ENCODE results near the gene UNC5B.

The UNC5B gene

DNA sequence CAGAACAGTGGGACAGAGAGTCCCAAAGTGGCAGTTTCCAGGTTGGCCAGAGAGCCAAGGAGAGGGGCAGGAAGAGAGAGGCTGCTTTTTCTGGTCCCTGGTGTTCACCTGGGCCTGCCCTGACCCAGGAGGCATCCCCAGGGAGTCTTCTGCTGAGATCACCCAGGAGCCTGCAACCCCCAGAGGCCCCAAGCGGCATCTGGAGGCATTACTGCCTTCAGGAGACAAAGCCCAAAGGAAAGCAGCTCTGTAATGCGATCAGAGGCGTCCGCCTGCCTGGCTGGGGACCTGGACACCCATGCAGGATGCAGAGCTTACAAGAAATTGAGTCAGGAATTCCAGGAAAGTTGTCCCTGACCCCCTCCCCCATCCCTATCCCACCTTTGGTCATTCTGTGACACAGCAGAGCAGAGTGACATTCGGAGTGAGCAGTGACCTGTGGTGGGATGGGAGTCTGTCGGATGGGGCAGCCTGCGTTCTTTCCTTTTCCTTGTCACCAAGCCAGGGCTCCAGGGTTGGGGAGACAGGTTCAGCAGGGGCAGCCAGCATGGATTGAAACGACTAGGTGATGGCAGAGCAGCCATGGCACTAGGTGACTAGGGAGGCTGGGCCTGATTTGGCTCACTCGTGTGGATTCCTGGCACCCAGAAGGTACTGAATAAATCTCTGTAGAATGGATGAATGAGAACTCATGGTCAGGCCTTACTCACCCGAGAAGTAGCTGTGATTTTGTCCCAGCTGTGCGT, 10.4 kb downstream of the UNC5B start:
- H3K4me1 ChIP-seq (ENCODE audit: insufficient read depth, low read length), result peaks cover 33% of the 10 kb centered on the region
- no peaks in the 10 kb centered on the region for H3K36me3 ChIP-seq (ENCODE audit: insufficient read depth, low read length)
- no peak overlapping the region for H3K9ac ChIP-seq (ENCODE audit: low read depth, low read length)
- no peaks in the 10 kb centered on the region for H3K9me3 ChIP-seq (ENCODE audit: control insufficient read depth, insufficient read depth, low read length)

DNA sequence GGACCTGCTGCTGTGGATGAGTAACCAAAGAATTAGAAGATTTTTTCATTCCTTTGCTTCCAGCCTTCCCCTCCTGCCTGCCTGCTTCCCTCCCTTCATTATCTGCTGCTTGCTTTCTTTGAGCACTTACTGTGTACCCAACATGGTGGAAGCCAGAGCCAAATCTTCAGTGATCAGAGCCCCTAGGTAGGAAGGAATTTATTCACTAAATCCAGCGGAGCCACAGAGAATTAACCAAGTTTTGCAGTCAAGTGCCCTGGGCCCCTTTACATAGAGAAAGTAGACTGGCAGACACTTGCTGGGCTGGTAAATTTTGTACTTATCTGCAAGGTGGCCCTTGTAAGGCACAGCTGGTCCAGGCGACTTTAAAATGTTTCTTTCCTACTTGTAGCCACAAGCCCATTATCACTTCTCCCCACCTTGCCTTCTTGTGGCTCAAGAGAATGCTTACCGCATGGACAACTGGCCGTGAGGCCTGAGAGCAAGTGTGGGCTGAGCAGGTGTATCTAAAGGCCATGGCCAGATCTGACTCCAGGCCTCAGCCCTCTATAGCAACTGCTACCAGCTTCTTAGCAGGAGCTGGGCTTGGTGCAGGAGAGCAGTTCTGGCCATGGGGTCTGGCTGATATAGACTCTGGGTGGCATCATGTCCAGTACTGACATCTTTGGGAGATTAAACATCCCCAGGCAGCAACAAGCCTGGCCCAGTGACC, 11.1 kb downstream of the UNC5B start:
- no peaks in the 10 kb centered on the region for H3K36me3 ChIP-seq (ENCODE audit: insufficient read depth, low read length)
- H3K9me3 ChIP-seq (ENCODE audit: control insufficient read depth, insufficient read depth, low read length), result no peaks in the 10 kb centered on the region
- H3K4me1 ChIP-seq (ENCODE audit: insufficient read depth, low read length), result peaks cover 27% of the 10 kb centered on the region
- H3K9ac ChIP-seq (ENCODE audit: low read depth, low read length), result no peak overlapping the region

DNA sequence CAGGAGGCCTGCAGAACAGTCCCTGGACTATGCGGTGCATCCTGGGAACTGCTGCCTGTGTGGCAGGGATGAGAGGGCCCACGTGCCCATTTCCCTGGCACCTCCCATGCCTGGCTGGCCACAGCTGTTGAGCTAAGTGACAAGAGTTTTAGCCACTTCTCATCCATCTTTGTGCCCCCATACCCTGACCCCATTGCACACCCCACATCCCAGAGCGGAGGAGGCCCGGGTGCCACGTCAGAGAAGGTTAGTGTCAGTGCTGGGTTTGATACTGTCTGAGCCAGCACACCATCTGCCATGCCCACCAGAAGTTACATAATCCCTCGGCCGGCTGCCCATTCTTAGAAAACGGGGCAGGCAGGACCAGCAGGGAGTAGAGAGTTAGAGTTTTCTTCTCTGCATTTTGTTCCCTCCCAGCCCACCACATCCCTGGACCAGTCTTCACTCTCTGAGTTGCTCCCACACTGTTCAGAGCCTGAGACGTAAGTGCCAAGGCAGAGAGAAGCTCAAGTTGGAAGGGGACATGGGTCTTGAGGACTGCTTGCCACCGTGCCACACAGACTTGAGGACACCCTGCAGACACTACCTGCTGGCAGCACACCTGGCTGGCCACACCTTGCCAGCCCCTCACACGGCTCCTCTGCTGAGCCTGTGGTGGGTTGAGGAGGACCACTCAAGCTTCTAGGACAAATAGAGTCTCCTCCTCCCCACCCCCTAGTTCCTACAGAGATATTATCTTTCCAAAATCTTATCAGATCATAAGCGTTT, 13.1 kb downstream of the UNC5B start:
- peaks cover 23% of the 10 kb centered on the region for H3K4me1 ChIP-seq (ENCODE audit: insufficient read depth, low read length)
- H3K9me3 ChIP-seq (ENCODE audit: control insufficient read depth, insufficient read depth, low read length), result no peaks in the 10 kb centered on the region
- H3K9ac ChIP-seq (ENCODE audit: low read depth, low read length), result no peak overlapping the region
- no peaks in the 10 kb centered on the region for H3K36me3 ChIP-seq (ENCODE audit: insufficient read depth, low read length)

DNA sequence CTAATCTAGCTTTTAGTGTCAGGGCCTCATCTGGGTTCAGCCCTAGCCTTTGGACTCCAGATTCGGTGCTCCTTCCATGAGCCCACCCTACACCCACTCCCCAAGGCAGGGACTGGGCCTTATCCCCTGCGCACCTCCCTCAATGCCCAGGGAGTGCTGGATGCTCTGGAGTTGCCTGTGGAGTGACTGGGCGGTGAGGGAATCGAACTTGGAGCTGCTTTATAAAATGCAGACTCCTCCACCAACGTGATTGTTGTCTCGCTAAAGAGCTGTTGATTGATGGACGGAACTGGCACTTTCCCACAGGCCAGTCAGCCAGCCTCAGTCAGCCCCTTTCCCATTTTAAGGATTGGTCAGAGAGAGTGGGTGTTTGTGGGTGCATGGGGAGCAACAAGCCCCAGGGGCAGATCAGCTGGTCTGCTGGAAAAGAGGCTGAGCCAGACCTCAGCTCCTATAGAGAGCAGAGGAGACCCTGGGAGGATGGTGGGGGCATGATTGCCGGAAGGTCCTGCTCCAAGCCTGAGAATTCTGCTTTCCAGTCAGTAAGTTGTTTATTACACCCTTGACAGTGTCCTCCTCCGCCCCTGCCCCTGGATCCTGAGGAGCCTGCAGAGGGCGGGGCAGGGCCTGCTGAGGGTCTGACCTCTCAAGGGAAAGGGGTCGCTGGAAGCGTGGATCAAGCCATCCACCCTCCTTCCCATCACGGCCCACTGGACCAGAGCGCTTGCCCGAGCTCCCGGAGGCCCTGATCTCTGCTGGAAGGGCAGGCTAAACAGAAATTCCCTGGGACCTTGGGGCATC, 16.7 kb downstream of the UNC5B start:
- Histone ChIP-seq H3K9ac (ENCODE audit: low read depth, low read length) (no peak overlapping the region), H3K9me3 (ENCODE audit: control insufficient read depth, insufficient read depth, low read length) (no peaks in the 10 kb centered on the region), H3K4me1 (ENCODE audit: insufficient read depth, low read length) (peaks cover 8% of the 10 kb centered on the region; the same call in 1 of the 2 replicates), H3K36me3 (ENCODE audit: insufficient read depth, low read length) (no peaks in the 10 kb centered on the region)

DNA sequence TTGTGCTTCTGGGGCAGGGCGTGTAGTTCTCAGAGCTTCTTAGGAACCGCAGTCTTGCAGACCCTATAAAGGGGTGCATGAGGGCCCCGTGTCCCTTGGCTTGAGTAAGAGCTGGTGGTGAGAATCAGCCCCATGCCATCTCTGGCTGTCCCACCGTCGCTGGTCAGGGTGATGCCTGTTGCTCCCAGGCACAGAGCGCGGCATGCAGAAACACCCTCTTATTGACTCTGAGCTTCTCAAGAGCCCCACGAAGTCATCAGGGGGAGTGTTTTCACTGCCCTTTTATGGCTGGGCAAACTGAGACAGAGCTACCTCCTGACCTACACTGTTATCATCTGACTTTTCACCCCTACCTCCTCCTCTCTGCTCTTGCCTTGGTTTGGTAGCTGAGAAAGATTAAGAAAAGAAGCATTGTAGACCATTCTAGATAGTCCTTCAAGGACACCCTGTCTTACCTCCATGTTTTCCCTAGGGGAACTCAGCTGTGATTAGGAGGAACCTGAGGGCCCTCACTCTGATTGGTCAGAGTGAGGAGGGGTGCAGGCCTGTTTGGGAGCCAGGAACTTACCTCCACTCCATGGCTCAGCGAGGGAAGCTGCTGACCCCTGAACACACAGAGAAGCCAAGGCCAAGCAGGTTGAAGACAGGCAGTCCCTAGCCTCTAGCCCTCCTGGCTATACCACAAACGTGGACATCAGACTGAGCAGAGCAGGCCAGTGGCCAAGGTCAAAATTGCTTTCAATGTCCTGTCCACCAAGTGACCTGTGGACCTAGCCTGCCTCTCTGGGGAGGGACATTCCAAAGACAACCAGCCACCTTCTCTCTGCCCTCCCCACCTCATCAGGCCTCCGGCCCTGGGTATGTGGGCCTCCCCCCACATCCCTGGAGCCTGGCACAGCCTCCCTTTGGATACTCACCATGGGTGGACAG, 17.6 kb downstream of the UNC5B start:
- no peaks in the 10 kb centered on the region for H3K36me3 ChIP-seq (ENCODE audit: insufficient read depth, low read length)
- no peak overlapping the region for H3K9ac ChIP-seq (ENCODE audit: low read depth, low read length)
- H3K9me3 ChIP-seq (ENCODE audit: control insufficient read depth, insufficient read depth, low read length), result no peaks in the 10 kb centered on the region
- peaks cover 15% of the 10 kb centered on the region; the same call in 1 of the 2 replicates for H3K4me1 ChIP-seq (ENCODE audit: insufficient read depth, low read length)

DNA sequence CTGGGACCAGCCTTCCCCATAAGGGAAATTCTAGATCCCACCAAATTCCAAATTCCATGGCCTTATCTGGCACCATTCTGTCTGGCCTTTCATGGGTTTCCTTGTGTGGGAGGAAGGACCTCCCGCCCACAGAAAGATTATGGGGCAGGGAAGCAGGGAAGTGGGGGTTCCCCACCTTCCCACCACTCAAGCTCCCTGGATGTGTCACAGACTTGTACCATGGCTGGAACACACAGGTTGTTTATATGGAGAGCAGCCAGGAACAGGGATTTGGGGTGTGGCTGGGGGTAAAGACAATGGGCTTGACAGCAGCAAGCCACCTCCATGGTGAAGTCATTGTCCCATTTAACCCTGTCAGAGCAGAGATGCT, 18.3 kb downstream of the UNC5B start:
- H3K9ac ChIP-seq (ENCODE audit: low read depth, low read length), result no peak overlapping the region
- no peaks in the 10 kb centered on the region for H3K36me3 ChIP-seq (ENCODE audit: insufficient read depth, low read length)
- H3K4me1 ChIP-seq (ENCODE audit: insufficient read depth, low read length), result peaks cover 22% of the 10 kb centered on the region; the same call in 1 of the 2 replicates
- H3K9me3 ChIP-seq (ENCODE audit: control insufficient read depth, insufficient read depth, low read length), result no peaks in the 10 kb centered on the region

DNA sequence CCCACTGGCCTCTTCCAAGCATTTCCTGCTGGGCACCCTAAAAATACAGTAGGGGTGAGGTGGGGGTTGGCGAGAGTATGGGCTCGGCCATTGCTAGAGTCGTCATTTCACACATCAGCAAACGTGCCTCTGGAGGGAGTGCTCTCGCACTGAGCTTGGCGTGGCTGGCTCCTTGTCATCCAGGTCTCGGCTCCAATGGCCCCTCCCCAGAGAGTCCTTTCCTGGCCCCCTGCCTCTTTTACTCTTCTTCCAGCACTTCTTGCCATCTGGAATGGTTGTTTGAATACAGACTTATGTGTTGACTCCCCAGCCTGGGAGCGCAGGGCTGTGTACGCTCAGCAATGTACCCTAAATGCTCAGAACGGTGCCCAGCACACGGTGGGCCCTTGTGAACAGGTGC, 18.8 kb downstream of the UNC5B start:
- Histone ChIP-seq H3K4me1 (ENCODE audit: insufficient read depth, low read length) (peaks cover 27% of the 10 kb centered on the region; the same call in 1 of the 2 replicates), H3K9ac (ENCODE audit: low read depth, low read length) (no peak overlapping the region), H3K9me3 (ENCODE audit: control insufficient read depth, insufficient read depth, low read length) (no peaks in the 10 kb centered on the region), H3K36me3 (ENCODE audit: insufficient read depth, low read length) (no peaks in the 10 kb centered on the region)

DNA sequence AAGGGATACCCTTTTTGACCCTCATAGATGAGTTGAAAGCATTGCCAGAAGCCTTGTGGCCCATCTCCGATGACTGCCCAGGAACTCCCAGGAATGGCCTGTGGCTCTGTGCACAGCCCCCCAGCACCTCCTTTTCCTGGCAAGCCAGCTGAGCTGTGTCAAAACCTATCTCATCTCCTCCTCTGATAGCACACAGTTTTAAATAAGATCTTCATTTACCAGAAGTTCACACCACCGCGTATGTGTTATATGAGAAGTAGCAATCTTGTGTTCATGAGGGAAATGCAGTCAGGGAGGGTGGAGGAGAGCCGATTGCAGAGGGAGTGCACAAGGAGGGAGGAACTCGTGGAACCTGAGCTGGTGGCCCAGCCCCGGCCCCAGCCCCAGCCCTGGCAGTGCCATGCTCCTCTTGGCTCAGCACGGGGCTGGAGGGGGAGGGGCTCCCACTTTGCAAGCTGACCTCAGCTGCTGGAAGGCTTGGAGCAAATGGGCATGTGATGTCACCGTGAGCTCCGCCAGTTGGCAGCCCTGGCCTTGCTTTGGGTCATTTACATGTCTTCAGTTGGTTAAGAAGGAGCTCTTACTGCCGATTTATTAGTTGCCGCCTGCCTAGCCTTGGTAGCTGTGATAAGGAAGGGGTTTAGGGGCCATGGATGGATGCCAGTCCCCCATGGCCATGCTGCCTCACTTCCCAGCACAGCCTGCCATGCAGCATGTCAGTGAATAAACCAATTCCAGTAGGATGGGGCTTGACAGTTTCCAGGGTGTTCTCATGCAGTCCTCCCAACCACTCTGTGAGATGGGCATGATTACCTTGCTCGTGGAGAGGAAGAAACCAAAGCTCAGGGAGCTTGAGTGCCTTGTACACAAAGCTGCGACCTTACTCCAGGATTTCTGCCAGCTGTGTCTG, 20.0 kb downstream of the UNC5B start:
- H3K4me1 ChIP-seq (ENCODE audit: insufficient read depth, low read length), result peaks cover 37% of the 10 kb centered on the region; the same call in 1 of the 2 replicates
- no peaks in the 10 kb centered on the region for H3K9me3 ChIP-seq (ENCODE audit: control insufficient read depth, insufficient read depth, low read length)
- no peak overlapping the region for H3K9ac ChIP-seq (ENCODE audit: low read depth, low read length)
- no peaks in the 10 kb centered on the region for H3K36me3 ChIP-seq (ENCODE audit: insufficient read depth, low read length)

DNA sequence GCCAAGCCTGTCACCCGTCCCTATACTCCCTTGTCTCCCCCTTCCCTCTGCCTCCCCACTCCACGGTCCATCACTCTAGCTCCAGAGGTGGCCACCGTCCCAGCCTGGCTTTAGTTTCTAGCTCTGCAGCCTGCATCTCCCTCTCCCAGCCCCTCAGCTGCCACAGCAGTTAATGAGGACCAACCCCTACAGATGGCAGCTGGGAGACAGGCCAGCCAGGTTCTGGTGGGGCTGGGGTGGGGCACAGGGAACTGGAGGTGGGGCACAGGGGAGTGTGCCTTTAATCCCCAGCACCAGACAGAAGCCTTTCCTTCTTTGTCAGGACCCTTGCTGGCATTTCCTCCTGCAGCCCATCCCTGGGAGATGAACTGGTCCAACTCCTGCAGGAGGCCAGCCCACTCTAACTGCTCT, 21.1 kb downstream of the UNC5B start:
- Histone ChIP-seq H3K4me1 (ENCODE audit: insufficient read depth, low read length) (peaks cover 37% of the 10 kb centered on the region; the same call in 1 of the 2 replicates), H3K9me3 (ENCODE audit: control insufficient read depth, insufficient read depth, low read length) (no peaks in the 10 kb centered on the region), H3K36me3 (ENCODE audit: insufficient read depth, low read length) (no peaks in the 10 kb centered on the region), H3K9ac (ENCODE audit: low read depth, low read length) (no peak overlapping the region)

DNA sequence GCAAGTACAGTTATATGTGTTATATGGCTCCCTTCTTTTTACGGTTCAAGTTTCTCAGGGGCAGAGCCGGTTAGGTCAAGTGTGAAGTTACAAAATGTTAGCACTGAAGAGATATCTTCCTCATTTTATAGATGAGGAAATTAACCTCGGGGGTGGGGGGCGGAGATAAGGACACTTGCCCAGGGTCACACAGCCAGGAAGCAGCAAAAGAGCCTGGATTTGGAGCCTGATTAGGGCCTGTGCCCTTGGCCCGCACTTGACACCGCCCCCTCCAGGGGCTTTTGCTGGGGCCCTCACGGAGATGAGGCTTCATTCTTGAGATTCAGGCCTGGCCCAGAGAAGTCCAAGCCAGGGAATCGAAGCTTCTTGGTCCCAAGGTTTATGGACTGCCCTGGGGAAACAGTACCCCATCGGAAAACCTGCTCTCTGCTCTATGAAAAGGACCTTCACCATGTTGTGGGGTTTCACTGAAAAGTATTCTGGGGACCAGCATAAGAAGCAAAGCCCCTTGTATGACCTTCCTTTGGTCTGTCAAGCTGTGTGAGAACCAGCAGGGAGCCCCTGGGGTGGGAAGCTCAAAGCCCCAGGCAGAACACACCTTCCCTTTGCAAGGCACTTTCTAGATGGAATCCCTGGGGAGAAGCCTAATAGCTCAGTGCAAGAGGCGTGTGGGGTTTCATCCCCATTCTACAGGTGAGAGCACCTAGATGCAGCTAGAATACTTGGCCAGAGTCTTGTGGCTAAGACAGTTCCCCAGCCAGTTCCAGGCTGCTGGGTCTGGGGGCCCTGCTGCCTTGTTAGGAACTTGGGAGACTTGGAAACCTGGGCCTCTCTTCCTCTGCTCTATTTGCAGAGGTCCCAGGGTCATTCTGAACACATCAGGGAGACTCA, 21.9 kb downstream of the UNC5B start:
- H3K9ac ChIP-seq (ENCODE audit: low read depth, low read length), result no peak overlapping the region
- no peaks in the 10 kb centered on the region for H3K36me3 ChIP-seq (ENCODE audit: insufficient read depth, low read length)
- no peaks in the 10 kb centered on the region for H3K9me3 ChIP-seq (ENCODE audit: control insufficient read depth, insufficient read depth, low read length)
- H3K4me1 ChIP-seq (ENCODE audit: insufficient read depth, low read length), result peaks cover 37% of the 10 kb centered on the region; the same call in 1 of the 2 replicates

DNA sequence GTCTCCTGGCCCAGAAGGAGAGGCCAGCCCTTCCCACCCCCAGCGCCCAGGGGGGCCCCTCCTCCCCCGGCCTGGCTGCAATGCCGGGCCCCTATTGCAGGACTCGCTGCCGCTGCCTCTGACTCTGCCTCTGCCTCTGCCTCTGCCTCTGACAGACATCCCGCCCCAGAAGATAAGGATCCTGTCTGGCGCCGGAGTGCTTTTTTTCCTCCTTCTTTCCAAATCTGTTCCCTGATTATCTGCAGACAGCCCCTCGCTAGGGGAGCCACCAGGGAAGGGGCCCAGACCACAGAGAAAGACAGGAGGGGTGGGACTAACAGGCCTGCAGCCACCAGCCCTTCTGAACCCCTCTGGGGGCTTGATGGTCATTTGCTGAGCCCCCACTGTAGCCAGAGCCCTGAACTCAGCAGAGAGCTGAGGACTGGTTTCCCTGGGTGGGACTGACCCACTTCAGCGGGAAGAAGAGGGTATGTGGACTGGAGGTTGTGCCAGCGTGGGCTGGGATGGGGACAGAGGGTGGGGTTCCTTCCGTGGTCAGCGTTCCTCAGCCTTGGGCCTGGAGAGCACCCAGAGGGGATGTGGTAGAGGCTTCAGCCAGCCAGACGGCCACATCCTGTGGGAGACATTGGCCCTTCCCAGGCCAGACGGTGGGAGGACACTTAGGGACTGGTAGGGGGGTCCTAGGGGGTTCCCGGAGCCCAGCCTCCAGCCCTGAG, 22.8 kb downstream of the UNC5B start:
- no peak overlapping the region for H3K9ac ChIP-seq (ENCODE audit: low read depth, low read length)
- H3K4me1 ChIP-seq (ENCODE audit: insufficient read depth, low read length), result peaks cover 37% of the 10 kb centered on the region; the same call in 1 of the 2 replicates
- no peaks in the 10 kb centered on the region for H3K36me3 ChIP-seq (ENCODE audit: insufficient read depth, low read length)
- H3K9me3 ChIP-seq (ENCODE audit: control insufficient read depth, insufficient read depth, low read length), result no peaks in the 10 kb centered on the region
